Activated CD4-positive, alpha-beta T cell treated with anti-CD3 and anti-CD28 coated beads for 24 hours (primary cell): ENCODE measurements around the gene DPH1.

Source experiments
- DNase-seq, 2 donors: peaks; one replicate each; pipeline ENCODE4 v3.0.0-alpha.2; 2020; ENCODE audit warnings: low read depth in 2 of 2

Gene DPH1

GRCh38 chr17:2061441-2061958 is 31.5 kb downstream of the DPH1 start:
- DNase-seq = no peak

- DNase-seq = no peak
These were observed 32.7 kb downstream of the DPH1 start for GRCh38 chr17:2062571-2063183.

DNA sequence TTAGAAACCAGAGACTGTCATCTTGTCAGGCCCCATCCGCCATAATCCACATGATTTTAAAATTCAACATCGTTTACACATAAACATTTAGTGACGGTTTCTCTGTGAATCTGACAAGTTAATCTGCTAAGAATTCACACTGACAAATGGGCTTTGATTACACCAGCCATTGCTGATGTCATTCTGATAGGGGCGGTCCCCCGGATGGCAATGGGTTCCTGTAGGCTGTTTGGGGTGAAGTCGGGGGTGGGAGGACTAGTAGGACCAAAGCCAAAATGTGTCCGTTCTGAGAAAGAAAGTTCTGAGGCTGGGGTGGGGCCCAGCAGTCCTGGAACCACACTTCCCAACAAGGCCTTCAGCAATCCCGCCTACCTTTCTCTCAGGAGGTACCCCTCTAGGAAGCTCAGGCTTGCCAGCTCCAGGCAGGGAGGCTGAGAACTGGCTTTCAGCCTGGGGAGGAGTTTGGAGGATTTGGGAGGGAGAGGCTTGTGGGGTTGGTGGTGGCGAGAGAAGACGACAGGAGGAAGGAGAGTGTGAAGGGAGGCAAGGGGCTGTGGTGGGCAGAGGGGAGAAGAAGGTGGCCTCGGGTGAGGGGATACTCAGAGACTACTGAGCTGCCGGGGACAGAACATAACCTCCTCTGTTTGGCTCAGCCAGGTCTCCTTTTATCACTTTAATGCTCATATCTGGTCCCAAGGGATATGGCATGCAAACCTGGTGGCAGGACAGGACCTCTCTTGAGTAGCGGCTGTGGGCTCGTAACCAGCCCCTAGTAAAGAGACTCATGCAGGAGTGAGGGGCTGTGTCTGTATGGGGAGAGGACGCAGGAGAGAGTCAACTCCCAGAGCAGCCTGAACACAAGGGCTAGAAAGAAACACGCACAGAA is 33.6 kb downstream of the DPH1 start:
- no peak for DNase-seq

DNA sequence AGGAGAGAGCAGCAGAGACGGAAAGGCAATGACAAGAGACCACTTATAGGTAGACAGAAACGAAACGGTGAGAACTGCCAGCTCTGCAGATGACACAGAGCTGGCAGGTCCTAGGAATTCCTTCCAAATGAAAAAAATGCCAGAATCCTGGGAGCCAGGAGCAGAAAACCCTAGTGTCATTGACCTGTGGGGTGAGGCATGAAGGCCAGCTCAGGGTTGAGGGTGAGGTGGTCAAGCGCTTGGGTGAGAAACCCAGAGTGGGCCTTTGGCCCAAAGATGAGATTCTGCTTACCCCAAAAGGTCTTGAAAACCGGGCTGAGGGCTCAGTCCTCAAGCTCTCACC is 34.2 kb downstream of the DPH1 start:
- DNase-seq = no peak

- DNase-seq = no peak
These were observed 34.6 kb downstream of the DPH1 start for GRCh38 chr17:2064520-2064971.

GRCh38 chr17:2064980-2065785 is 35.2 kb downstream of the DPH1 start:
- peak; percentile 50 to 58 for DNase-seq

GRCh38 chr17:2065949-2066400 is 36.0 kb downstream of the DPH1 start:
- DNase-seq = no peak

- DNase-seq = no peak
These were observed 37.2 kb downstream of the DPH1 start for GRCh38 chr17:2067048-2067561.

DNA sequence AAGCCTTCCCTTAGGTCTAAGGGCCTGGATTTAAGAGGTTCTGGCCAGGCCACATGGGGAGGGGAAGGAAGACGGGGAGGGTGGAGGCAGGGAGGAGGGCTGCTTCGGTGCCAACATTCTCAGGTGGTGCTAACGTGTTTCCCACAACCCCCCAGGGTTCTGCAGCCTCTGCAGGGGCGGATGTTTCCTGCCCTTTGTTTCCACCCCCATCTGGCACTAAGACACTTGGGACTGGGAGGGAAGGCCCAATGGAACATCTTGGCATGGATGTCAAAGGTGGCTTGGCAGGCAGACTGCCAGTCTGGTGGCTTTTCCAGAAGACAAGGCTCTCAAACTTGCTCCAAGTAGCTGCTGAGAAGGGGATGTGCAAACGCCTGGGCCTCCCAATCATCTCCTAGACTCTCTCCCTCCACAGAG is 37.7 kb downstream of the DPH1 start:
- DNase-seq = no peak

DNA sequence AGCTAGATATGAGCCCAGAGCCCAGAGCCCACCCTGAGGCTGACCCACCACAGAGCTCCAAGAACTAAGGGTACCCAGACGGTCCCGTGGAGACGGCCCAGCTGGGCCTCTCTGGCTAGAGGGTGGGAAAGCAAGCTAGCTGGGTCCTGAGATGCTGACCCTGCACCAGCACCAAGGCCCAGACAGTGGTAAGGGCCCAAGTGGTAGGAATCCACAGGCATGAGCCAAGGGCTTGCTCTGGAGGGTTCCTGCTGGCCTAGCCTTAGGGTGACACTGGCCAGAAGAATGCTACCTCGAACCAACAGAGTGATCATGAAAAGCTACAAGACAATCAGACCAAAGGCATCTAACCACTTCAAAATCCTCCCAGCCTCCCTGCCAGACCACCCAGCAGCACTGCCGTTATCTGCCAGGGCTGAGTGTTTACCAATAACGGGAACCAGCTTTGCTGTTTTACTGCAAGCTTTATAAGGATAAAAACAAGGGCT is 38.1 kb downstream of the DPH1 start:
- DNase-seq = no peak

DNA sequence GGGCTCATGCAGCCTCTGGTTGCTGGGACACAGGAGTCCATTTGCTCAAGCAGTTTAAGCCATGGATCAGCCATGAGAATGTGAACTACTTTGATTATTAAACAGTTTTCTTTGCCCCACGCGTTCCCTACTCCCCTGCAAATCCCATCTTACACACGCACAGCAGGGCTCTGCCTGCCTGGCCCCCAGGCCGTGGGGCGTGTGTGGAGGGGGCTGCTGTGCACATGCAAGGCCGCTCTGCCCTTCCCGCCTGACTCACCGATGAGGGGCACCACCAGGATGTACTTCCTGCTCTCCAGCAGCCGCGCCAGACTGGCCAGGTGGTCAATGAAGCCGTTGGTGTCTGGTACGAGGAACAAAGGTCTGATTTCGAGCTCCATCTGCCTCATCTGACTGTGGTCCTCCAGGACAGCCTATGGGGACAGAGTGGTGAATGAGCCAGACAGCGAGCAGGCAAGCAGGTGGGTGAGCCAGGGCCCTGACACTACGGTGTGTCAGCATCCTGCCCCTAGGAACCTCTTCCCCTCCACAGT is 38.6 kb downstream of the DPH1 start:
- no peak for DNase-seq

GRCh38 chr17:2070241-2071023 is 40.5 kb downstream of the DPH1 start:
- peak; percentile 50 to 60 for DNase-seq

DNA sequence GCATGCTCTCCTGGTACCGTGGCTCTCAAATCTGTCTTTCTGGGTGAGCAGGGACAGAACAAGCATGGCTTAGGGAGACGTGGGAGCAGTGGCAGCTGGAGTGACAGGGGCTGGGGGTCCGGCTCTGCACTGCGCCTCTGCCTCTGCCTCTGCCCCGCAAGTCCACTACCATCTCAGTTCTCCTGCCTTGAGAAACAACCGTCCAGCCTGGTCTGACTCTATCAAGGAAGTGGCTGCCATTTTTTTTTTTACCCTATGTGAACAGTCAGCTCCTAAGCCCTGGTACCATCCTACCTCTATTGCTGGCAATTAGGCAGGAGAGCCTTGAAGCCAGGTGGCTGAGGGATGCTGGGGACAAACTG is 41.1 kb downstream of the DPH1 start:
- DNase-seq = no peak

GRCh38 chr17:2071455-2072281 is 41.7 kb downstream of the DPH1 start:
- DNase-seq = no peak

DNA sequence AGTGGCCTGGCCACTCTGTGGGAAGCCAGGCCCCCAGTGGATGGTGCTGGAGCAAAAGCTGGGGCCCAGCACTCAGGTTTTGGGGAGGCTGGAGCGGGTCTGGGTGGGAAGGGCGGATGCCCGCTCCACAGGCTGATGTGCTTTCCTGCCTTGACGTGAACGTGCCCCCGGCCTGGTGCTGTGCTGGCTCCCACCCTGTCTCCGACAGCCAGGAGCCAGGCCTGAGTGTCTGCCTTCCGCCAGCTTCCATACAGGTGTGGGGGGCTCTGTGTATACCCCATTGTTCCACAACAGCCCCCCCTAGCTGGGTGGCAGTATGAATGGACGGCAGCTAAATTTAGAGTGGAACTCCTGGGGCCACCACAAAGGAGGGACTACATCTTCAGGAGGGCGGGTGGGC is 45.0 kb downstream of the DPH1 start:
- no peak for DNase-seq

GRCh38 chr17:2075336-2076086 is 45.6 kb downstream of the DPH1 start:
- no peak for DNase-seq

DNA sequence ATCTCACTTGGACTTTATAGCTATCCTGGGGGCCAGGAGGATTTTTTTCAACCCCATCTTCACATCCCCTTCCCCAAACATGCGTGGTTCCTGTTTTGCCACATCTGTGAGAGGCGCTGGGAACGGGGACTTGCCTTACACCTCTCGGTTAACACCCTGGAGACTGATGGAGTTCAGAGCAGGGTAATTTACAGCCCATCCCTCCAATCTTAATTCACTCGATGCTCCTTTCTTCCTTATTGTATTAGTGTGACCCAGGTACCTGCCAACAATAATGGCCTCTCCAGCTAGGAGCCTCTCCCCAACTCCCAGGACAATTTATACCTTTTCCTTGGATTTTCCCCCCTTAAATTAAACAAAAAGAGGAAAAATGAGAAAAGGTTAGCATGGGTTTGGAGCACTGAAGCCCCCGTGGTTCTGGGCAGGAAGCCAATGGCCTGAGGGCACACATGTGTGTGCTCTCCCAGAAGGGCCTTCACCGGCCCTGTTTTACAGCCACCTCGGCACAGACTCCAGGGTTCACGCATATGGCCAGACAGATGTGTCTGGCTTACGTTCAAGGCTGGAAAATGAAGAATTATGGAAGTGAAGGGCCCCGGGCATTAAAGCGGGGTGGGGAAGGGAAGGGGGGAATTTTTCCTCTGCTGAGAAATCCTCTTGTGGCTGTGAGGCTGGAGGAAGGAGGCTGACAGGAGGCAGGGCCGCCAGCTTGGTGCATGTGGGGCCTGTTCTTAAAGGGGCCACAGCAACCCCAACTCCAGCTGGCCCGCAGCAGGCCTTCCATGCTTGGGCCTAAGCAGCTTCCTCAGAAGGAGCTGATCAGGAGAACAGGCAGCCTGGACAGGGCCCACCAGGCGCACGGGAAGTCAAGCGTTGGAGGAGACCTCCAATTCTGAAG is 46.4 kb downstream of the DPH1 start:
- DNase-seq = no peak

DNA sequence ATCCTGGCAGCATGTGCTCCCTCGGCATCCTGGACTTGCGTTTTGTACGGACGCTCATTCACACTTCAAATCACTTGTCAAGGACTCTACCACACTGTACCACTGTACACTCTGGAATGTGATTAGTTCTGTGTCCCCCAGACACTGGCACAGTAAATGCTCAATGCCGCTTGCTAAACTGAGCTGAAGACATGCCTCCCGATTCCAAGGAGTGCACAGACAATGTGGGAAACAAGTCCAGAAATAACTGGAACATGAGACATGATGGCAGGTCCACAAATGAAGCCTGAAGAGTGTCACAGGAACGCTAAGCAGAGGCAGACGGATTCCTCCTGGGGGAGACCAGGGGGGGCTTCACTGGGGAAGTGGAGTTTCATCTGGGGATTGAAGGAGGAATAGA is 47.1 kb downstream of the DPH1 start:
- DNase-seq = no peak
